ENCODE results near the gene STK38.

DNA sequence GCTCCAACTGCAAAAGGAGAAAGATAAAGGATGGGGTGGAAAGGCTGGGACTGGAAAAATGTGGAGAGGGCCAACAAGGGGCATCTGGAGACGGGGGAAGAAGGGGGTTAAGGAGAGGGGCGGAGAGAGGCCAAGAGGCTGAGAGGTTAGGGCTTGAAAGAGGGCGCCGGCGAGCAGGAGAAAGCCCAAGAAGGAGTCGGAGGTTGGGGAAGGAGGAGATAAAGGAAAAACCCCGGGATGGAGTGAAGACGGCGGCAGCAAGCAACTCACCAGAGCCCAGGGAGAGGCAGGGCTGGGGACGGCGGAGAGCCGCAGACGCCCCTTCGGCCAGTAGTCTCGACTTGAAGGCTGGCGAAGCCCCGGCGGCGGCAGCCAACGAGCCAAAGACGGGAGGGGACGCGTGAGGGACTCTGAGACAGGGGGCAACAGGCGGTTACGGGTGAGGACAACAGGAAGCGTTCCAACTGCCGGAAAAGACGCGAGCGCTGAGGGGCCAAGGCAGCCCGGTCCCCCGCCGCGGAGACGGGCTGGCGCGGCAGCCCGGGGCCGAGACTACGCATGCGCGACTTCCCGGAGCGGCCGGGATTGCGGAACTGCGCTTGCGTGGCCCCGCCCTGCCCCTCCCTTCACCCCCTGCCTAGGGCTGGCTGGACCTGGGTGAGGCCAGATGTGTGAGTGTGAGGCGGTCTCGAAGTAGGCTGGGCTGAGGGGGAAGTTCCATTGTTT, at the start of gene STK38:
- TF ChIP-seq, protein P1, sequence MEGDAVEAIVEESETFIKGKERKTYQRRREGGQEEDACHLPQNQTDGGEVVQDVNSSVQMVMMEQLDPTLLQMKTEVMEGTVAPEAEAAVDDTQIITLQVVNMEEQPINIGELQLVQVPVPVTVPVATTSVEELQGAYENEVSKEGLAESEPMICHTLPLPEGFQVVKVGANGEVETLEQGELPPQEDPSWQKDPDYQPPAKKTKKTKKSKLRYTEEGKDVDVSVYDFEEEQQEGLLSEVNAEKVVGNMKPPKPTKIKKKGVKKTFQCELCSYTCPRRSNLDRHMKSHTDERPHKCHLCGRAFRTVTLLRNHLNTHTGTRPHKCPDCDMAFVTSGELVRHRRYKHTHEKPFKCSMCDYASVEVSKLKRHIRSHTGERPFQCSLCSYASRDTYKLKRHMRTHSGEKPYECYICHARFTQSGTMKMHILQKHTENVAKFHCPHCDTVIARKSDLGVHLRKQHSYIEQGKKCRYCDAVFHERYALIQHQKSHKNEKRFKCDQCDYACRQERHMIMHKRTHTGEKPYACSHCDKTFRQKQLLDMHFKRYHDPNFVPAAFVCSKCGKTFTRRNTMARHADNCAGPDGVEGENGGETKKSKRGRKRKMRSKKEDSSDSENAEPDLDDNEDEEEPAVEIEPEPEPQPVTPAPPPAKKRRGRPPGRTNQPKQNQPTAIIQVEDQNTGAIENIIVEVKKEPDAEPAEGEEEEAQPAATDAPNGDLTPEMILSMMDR (IDR thresholded peaks at IDR 0.05) = no peak; the same call in 1 of the 2 replicates
- TF ChIP-seq POLR2AphosphoS5 (IDR thresholded peaks at IDR 0.05; ENCODE audit: low read depth, low read length) (peak; percentile 95), SIN3A (IDR thresholded peaks at IDR 0.05; ENCODE audit: borderline replicate concordance, insufficient read depth, low read depth, low read length) (peak; percentile 95)
- TF ChIP-seq, protein P2, sequence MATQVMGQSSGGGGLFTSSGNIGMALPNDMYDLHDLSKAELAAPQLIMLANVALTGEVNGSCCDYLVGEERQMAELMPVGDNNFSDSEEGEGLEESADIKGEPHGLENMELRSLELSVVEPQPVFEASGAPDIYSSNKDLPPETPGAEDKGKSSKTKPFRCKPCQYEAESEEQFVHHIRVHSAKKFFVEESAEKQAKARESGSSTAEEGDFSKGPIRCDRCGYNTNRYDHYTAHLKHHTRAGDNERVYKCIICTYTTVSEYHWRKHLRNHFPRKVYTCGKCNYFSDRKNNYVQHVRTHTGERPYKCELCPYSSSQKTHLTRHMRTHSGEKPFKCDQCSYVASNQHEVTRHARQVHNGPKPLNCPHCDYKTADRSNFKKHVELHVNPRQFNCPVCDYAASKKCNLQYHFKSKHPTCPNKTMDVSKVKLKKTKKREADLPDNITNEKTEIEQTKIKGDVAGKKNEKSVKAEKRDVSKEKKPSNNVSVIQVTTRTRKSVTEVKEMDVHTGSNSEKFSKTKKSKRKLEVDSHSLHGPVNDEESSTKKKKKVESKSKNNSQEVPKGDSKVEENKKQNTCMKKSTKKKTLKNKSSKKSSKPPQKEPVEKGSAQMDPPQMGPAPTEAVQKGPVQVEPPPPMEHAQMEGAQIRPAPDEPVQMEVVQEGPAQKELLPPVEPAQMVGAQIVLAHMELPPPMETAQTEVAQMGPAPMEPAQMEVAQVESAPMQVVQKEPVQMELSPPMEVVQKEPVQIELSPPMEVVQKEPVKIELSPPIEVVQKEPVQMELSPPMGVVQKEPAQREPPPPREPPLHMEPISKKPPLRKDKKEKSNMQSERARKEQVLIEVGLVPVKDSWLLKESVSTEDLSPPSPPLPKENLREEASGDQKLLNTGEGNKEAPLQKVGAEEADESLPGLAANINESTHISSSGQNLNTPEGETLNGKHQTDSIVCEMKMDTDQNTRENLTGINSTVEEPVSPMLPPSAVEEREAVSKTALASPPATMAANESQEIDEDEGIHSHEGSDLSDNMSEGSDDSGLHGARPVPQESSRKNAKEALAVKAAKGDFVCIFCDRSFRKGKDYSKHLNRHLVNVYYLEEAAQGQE (IDR thresholded peaks at IDR 0.05; ENCODE audit: insufficient read depth in 1 of 2, low read depth in 2 of 2, low read length in 1 of 2) = no peak
